ENCODE measurements around the gene ALDH1B1.

The ALDH1B1 gene

DNA sequence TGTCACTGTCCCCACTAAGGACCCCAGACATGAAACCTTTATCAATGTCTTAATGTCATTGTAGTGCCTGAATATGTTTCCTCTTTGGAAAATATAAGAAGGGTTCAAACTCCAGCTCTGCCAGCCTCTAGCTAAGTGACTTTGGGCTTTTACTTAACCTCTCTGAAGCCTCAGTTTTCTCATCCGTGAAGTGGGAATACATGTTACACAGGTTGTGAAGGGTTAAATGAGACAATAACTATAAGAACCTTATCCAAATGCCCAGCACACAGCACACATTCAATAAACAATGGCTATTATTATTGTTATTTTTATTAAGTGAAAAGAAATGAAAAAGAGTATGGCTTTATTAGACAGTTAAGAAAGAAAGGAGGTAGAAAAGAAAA, 47.4 kb downstream of the ALDH1B1 start:
- no peak overlapping the region for H3K4me3 ChIP-seq (ENCODE audit: low read depth, low read length)
- TF ChIP-seq, protein P1, sequence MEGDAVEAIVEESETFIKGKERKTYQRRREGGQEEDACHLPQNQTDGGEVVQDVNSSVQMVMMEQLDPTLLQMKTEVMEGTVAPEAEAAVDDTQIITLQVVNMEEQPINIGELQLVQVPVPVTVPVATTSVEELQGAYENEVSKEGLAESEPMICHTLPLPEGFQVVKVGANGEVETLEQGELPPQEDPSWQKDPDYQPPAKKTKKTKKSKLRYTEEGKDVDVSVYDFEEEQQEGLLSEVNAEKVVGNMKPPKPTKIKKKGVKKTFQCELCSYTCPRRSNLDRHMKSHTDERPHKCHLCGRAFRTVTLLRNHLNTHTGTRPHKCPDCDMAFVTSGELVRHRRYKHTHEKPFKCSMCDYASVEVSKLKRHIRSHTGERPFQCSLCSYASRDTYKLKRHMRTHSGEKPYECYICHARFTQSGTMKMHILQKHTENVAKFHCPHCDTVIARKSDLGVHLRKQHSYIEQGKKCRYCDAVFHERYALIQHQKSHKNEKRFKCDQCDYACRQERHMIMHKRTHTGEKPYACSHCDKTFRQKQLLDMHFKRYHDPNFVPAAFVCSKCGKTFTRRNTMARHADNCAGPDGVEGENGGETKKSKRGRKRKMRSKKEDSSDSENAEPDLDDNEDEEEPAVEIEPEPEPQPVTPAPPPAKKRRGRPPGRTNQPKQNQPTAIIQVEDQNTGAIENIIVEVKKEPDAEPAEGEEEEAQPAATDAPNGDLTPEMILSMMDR (IDR thresholded peaks at IDR 0.05; ENCODE audit: borderline replicate concordance, insufficient read depth, low read depth, low read length): no peak

DNA sequence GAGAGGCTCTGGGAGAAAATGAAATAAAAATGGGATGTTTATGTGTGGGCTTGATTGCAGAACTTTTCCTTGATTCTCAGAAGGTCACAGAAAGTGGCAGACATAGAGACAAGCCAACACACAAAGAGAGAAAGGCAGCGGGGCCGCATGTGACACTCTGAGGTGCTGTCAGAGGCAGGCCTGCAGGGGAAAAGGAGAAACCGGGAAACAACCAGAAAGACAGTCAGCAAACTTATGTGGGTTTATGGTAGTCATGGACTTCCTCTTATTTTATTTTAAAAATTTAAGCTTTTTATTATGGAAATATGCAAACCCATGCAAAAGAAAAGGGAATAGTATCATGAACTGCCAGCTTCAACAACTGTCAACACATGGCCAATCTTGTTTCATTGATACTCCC, 48.0 kb downstream of the ALDH1B1 start:
- no peak overlapping the region for H3K4me3 ChIP-seq (ENCODE audit: low read depth, low read length)
- TF ChIP-seq, protein P1 (IDR thresholded peaks at IDR 0.05; ENCODE audit: borderline replicate concordance, insufficient read depth, low read depth, low read length): no peak

DNA sequence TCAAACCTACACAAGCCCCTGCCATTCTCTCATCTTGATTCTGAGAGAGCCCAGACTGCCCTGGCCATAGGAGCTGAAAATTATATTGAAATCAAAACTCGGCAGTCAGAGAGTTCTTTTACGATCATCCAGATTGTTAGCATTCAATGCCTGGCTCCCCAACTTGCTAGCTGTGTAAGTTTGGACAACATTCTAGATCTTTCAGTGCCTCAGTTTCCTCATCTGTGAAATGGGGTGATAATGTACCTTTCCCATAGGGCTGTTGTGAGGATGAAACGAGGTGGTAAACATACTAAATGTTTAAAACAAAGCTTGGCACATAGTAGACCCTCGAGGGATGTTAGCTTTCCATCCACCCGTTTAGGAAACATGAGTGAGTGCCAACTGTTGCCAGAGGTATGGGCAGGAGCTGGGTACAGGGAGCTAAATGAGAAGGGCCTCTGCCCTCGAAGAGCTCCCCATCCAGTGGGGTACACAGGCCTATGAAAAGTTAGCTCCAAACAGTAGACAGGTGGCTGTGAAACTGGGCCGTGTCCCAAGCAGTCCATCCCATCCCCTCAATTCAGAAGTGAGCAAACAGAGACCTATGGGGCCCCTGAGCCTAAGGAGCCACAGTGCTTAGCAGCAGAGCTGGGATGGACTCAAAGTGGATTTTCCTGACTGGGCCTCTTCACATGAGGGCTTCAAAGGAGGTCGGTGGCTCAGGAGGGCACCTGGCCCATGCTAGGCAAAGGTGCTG, 49.0 kb downstream of the ALDH1B1 start:
- no peak overlapping the region for H3K4me3 ChIP-seq (ENCODE audit: low read depth, low read length)
- TF ChIP-seq, protein P1 (IDR thresholded peaks at IDR 0.05; ENCODE audit: borderline replicate concordance, insufficient read depth, low read depth, low read length): no peak

DNA sequence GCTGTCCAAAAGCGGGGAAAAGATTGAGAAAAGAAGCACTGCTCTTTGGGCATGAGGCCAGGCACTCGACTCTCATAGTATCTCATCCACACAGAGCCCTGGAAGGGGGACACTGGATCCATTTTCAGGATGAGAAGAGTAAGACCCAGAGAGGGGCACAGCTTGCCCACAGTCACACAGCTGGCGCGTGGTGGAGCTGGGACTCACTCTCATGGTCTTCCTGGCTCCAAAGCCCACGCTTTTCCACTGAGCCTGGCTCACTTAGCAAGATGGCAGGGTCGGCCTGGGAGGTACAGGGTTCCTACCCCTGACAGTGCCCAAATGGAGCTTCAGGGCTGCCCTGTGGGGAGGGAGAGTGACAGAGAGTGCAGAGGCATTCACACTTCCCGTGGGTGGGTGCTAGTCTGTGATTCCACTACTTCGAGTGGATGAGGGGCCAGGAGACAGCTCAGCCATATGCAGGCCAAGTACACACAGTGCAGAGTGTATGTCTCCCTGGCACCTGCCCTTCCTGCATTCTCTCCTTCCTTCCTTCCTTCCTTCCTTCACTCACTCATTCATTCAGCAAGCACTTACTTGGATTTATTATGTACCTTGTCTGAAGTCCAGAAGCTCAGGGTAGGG, 50.1 kb downstream of the ALDH1B1 start:
- TF ChIP-seq, protein P1 (IDR thresholded peaks at IDR 0.05; ENCODE audit: borderline replicate concordance, insufficient read depth, low read depth, low read length): no peak
- H3K4me3 ChIP-seq (ENCODE audit: low read depth, low read length): no peak overlapping the region

DNA sequence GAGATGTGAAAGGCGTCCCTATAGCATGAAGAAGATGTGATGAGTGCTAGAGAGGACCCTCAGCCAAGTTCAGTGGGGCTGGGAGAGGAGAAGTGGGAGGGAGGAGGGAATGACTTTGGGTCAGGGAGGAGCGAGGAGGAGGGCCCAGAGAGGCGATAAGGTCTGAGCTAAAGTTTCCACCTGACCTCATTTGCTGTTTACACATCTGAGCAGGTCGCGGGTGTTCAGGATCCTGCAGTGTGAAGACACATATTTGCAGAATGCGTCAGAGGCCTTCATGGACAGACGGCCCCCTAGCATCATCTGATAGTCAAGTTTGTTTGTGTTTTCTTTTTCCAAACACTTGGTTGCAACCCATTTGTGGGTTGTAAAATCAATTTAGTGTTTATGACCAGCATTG, 50.7 kb downstream of the ALDH1B1 start:
- no peak overlapping the region for H3K4me3 ChIP-seq (ENCODE audit: low read depth, low read length)
- TF ChIP-seq, protein P1 (IDR thresholded peaks at IDR 0.05; ENCODE audit: borderline replicate concordance, insufficient read depth, low read depth, low read length): no peak

DNA sequence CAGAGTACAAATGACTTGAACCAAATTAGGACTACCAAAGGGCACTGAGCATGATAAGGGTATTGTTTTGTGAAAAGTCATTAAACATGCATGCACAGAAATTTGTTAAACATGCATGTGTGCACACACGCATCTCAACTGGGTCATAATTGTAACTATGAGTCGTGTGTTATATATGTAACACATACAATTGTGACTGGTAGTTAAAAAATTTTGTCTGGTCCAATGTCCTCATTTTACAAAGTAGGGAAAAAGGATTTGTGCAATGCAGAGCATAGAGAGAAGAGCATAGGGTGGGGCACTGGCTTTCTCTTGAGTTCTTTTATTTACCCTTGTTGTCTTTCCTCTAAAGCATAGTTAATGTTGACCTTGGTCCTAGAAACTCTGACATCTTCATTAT, 51.1 kb downstream of the ALDH1B1 start:
- H3K4me3 ChIP-seq (ENCODE audit: low read depth, low read length): no peak overlapping the region
- TF ChIP-seq, protein P1 (IDR thresholded peaks at IDR 0.05; ENCODE audit: borderline replicate concordance, insufficient read depth, low read depth, low read length): no peak
